Activated naive CD4-positive, alpha-beta T cell treated with anti-CD3 and anti-CD28 coated beads, Interleukin-2, amount 10 ng/mL, durations not matched to agents 5 hours and 36 hours (primary cell): ENCODE measurements around the gene ADD2. TPM values are rescaled to one million over a fixed set of nuclear protein-coding genes. Genes with fewer than 3 reads are reported as not detected.

Experiments used
- total RNA-seq, 2 experiments: library from RNA; stranded (reverse); gene quantifications; one replicate each; pipeline ENCODE4 v1.2.3, GENCODE V29; 2021

ADD2 gene, protein sequence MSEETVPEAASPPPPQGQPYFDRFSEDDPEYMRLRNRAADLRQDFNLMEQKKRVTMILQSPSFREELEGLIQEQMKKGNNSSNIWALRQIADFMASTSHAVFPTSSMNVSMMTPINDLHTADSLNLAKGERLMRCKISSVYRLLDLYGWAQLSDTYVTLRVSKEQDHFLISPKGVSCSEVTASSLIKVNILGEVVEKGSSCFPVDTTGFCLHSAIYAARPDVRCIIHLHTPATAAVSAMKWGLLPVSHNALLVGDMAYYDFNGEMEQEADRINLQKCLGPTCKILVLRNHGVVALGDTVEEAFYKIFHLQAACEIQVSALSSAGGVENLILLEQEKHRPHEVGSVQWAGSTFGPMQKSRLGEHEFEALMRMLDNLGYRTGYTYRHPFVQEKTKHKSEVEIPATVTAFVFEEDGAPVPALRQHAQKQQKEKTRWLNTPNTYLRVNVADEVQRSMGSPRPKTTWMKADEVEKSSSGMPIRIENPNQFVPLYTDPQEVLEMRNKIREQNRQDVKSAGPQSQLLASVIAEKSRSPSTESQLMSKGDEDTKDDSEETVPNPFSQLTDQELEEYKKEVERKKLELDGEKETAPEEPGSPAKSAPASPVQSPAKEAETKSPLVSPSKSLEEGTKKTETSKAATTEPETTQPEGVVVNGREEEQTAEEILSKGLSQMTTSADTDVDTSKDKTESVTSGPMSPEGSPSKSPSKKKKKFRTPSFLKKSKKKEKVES
- total RNA-seq: 10 to 100 TPM; 18.6 to 18.8 TPM

DNA sequence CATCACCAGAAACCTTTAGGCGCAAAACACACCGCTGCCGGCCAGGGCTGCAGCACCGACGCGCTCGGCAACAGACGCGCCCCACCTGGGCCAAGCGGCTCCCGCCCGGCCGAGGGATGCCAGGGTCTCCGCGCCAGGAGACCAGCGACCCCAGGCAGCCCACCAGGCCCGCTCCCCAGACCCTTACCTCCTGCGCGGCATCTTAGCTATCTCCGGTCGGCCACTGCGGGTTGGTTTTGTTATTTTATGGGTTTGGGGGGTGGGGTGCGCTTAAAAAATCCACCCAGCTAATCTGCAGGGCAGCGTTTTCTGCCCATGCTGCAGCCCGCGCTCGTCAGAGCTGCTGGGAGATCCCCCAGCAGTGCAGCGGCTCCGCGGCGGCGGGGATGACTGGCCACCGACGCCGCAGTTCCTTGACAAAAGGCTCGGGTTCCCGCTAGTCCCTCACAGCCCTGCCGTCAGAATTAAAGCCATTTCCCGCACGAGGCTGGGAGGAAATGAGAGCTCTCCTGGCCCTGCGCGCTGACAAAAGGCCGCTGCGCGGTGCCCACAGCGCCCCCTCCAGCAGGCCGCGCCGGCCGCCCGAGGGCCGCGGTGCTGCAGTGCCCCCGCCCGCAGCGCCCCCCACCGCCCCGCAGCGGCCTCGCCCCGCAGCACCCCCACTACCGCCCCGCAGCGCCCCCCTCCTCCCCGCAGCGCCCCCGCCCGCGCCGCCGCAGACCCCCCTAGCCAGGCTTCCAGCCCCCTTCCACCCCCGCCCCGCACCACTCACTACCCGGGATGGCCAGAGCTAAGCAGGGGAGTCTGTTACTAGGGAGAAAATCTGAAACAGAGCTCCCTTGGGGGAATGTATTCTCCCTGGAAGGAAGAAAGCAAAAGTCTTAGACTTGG is at the start of gene ADD2:
ADD2 (minus strand) TSS at position 502 of the 891 bp plus-strand sequence. CDS start 61,792 bp downstream, outside the sequence.

DNA sequence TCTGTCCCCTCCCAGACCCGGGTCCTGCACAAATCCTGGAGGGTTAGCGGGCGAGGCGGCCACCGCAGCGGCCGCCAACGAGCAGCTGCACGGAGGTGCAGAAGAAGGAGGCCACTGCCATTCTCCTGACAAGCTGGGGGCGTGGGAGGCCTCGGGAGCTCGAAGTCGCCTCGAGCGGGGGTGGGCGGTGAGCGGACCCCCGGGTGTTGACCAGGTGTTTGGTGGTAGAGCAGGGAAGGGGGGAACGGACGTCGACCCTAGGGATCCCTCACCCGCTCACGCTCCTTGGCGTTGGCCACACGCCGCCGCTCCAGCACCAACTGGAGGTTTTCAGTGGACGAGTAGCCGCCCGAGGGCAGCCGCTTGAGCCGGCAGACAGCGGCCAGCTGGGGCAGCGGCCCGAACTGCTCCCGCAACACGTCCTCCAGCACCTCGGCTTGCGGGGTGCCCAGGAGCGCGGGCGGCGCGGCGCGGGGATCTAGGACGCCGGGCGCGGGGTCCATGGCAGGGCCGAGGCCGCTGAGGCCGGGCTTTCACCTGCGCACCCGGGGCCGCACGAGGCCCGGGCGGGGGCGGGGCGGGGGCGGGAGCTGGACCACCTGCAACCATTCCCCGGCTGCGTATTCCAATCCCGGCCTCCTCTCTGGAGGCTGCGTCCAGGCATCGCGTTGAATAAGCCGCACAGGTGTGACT is 22.3 kb upstream of the ADD2 start, which contains the start of gene FIGLA:
FIGLA (minus strand) TSS at position 508 of the 693 bp plus-strand sequence; CDS start at position 503, 5 bp downstream.

Other genes starting within 250 kb of the ADD2 start
- not detected for gene TGFA, start 214.4 kb downstream of the ADD2 start, total RNA-seq
- gene FIGLA, start 22.4 kb upstream of the ADD2 start, total RNA-seq: not detected
- gene CLEC4F, start 52.4 kb upstream of the ADD2 start, total RNA-seq: not detected
- gene CD207, start 67.6 kb upstream of the ADD2 start, total RNA-seq: not detected
- not detected for gene VAX2, start 132.4 kb upstream of the ADD2 start, total RNA-seq
- not detected for gene ATP6V1B1, start 167.7 kb upstream of the ADD2 start, total RNA-seq
- gene ANKRD53, start 210.4 kb upstream of the ADD2 start, total RNA-seq: not detected
- gene TEX261, start 226.7 kb upstream of the ADD2 start, total RNA-seq: 10 to 100 TPM; 45.4 to 50.9 TPM